H1 (cell line): ENCODE results near the gene ENTPD8. TPM values are rescaled to one million over a fixed set of nuclear protein-coding genes. Genes with fewer than 3 reads are reported as not detected.

ENCODE experiments used
- EP300 ChIP-seq, 2 experiments: IDR thresholded peaks; 1 replicate in 1 of 2; 2 replicates in 1 of 2; pipeline ENCODE4 v1.6.1; 2011 to 2012; ENCODE audit warnings: low read depth in 2 of 2, low read length in 2 of 2, mild to moderate bottlenecking in 2 of 2, borderline replicate concordance in 1 of 2, inconsistent platforms in 1 of 2, moderate library complexity in 1 of 2
- POLR2AphosphoS5 ChIP-seq: IDR thresholded peaks from 2 replicates; pipeline ENCODE4 v1.6.1; 2011; ENCODE audit warnings: low read depth, low read length
- polyA plus RNA-seq, 7 experiments: library from polyadenylated mRNA; depleted of rRNA in 3 of 7; stranded (reverse) in 5 of 7; unstranded in 2 of 7; fragments of >200 nt in 5 of 7; fragments of 200-250 nt in 2 of 7; gene quantifications; 1 replicate in 5 of 7; 2 replicates in 1 of 7; 4 replicates in 1 of 7; pipeline versions ENCODE4 v1.2.1 to v1.2.3, GENCODE V29; 2011 to 2013; ENCODE audit warnings: missing spikeins in 2 of 7, mixed read lengths in 2 of 7
- total RNA-seq: library from RNA; stranded (reverse); fragmentation: NEBNext Ultra II Directional; extraction: Animal tissue kit (Norgen Biotek cat#: 25700); gene quantifications from 2 replicates; pipeline ENCODE4 v1.2.1, GENCODE V29; 2021

ENTPD8 gene
- total and polyA plus RNA-seq, 2 of the 8 experiments (the other 6 are each of a cell fraction or from before 2014, with no cell fraction given): 0.48 to 0.51 TPM

- TF ChIP-seq POLR2AphosphoS5 (no peak), EP300 (IDR thresholded peaks at IDR 0.05; ENCODE audit: borderline replicate concordance in 1 of 2, low read depth in 2 of 2, low read length in 2 of 2) (no peak)
- TF ChIP-seq, all 59 proteins: peak for 0
Measured at GRCh38 chr9:137439158-137439714, 1.9 kb downstream of the ENTPD8 start (continued).
